OCI-LY3 (cell line): ENCODE measurements around the gene TNNT3.

Source experiments
- H2AFZ ChIP-seq: fragments of 200-600, 300-600 bp; shearing (Covaris generic); 2 replicates; pipeline ENCODE4 v1.6.0; 2014; ENCODE audit warnings: antibody characterized with exemption, low read depth, low read length
- H3K27ac ChIP-seq: fragments of 200-600, 300-600 bp; sonication (generic); 2 replicates; pipeline ENCODE4 v1.5.1; 2014; ENCODE audit warnings: mild to moderate bottlenecking, low read length, moderate library complexity, mixed read lengths
- H3K27me3 ChIP-seq: fragments of 200-600, 300-600 bp; sonication (generic); 2 replicates; pipeline ENCODE4 v1.6.1; 2014; ENCODE audit warnings: low read depth, low read length, mixed read lengths
- H3K36me3 ChIP-seq: fragments of 200-600, 300-600 bp; sonication (generic); replicated peaks from 2 replicates; pipeline ENCODE3; 2014; ENCODE audit warnings: low read depth, low read length, mixed read lengths
- H3K4me1 ChIP-seq: fragments of 300-600, 200-600 bp; sonication (generic); 2 replicates; pipeline ENCODE4 v1.6.1; 2014; ENCODE audit warnings: low read length, mixed read lengths
- H3K4me2 ChIP-seq: fragments of 200-600, 300-600 bp; sonication (generic); 2 replicates; pipeline ENCODE4 v1.6.1; 2014; ENCODE audit warnings: low read length, mixed read lengths
- H3K4me3 ChIP-seq: fragments of 300-600, 200-600 bp; sonication (generic); 2 replicates; pipeline ENCODE4 v1.5.1; 2014; ENCODE audit warnings: antibody characterized with exemption, mild to moderate bottlenecking, low read length, moderate library complexity
- H3K79me2 ChIP-seq: fragments of 300-600, 200-600 bp; shearing (Covaris generic); 2 replicates; pipeline ENCODE4 v1.6.1; 2014; ENCODE audit warnings: mild to moderate bottlenecking, low read length, mixed read lengths
- H3K9ac ChIP-seq: fragments of 300-600, 200-600 bp; shearing (Covaris generic); 2 replicates; pipeline ENCODE4 v1.6.0; 2014; ENCODE audit warnings: mild to moderate bottlenecking, low read length, moderate library complexity
- H3K9me3 ChIP-seq: fragments of 200-600, 300-600 bp; shearing (Covaris generic); 2 replicates; pipeline ENCODE4 v1.6.1; 2014; ENCODE audit warnings: low read length, mixed read lengths; ENCODE audit not compliant: insufficient read depth
- H4K20me1 ChIP-seq: fragments of 200-600, 300-600 bp; sonication (generic); 2 replicates; pipeline ENCODE4 v1.6.1; 2016; ENCODE audit warnings: low read length, mixed read lengths; ENCODE audit not compliant: insufficient read depth
- EZH2phosphoT487 ChIP-seq: fragments of 200-600 bp; shearing (Covaris generic); IDR thresholded peaks from 2 replicates; pipeline ENCODE4 v1.6.1; 2018; ENCODE audit warnings: antibody characterized with exemption, mixed run types, low read depth
- TF ChIP-seq, protein P1 (sequence below): fragments of 200-600, 300-600 bp; sonication (generic); IDR thresholded peaks from 2 replicates; pipeline ENCODE4 v1.5.1; 2014; ENCODE audit warnings: antibody characterized with exemption, low read length, low read depth

TNNT3 gene

DNA sequence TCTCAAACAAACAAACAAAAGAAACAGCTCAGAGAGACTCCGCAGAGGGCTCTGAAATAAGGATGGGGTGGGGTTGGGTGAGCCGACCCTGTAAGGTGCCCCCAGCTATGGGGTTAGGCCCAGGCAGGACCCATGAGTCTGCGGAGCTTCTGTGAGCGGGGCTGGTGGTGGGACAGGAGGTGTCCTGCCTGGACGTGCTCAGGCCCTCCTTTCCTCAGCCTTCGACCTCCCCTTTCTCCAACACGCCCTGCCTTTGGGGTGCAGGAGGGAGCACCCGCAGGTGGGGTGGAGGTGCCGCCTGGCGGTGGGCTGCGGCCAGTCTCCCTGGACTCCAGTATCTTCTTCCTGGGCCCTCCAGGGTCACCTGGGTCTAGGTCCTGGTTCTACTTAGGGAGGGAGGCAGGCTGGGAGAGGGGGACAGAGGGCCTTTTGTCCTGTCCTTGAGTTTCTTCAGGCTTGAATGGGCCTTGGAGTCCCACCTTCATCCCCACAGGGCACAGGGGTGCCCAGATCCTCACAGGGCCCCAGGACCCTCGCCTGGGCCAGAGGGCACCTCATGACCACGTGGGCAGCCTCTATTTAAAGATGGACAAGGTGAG, 40.1 kb upstream of the TNNT3 start:
- Histone ChIP-seq H2AFZ (no peak overlapping the region), H3K9ac (no peak overlapping the region), H3K27ac (no peak overlapping the region), H3K36me3 (peaks cover 23% of the 10 kb centered on the region), H4K20me1 (peaks cover 99% of the 10 kb centered on the region), H3K9me3 (no peaks in the 10 kb centered on the region), H3K79me2 (no peaks in the 10 kb centered on the region), H3K27me3 (no peaks in the 10 kb centered on the region), H3K4me1 (no peaks in the 10 kb centered on the region), H3K4me3 (no peak overlapping the region), H3K4me2 (no peak overlapping the region)
- no peak for TF ChIP-seq EZH2phosphoT487
- TF ChIP-seq, protein P1, sequence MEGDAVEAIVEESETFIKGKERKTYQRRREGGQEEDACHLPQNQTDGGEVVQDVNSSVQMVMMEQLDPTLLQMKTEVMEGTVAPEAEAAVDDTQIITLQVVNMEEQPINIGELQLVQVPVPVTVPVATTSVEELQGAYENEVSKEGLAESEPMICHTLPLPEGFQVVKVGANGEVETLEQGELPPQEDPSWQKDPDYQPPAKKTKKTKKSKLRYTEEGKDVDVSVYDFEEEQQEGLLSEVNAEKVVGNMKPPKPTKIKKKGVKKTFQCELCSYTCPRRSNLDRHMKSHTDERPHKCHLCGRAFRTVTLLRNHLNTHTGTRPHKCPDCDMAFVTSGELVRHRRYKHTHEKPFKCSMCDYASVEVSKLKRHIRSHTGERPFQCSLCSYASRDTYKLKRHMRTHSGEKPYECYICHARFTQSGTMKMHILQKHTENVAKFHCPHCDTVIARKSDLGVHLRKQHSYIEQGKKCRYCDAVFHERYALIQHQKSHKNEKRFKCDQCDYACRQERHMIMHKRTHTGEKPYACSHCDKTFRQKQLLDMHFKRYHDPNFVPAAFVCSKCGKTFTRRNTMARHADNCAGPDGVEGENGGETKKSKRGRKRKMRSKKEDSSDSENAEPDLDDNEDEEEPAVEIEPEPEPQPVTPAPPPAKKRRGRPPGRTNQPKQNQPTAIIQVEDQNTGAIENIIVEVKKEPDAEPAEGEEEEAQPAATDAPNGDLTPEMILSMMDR, result no peak

DNA sequence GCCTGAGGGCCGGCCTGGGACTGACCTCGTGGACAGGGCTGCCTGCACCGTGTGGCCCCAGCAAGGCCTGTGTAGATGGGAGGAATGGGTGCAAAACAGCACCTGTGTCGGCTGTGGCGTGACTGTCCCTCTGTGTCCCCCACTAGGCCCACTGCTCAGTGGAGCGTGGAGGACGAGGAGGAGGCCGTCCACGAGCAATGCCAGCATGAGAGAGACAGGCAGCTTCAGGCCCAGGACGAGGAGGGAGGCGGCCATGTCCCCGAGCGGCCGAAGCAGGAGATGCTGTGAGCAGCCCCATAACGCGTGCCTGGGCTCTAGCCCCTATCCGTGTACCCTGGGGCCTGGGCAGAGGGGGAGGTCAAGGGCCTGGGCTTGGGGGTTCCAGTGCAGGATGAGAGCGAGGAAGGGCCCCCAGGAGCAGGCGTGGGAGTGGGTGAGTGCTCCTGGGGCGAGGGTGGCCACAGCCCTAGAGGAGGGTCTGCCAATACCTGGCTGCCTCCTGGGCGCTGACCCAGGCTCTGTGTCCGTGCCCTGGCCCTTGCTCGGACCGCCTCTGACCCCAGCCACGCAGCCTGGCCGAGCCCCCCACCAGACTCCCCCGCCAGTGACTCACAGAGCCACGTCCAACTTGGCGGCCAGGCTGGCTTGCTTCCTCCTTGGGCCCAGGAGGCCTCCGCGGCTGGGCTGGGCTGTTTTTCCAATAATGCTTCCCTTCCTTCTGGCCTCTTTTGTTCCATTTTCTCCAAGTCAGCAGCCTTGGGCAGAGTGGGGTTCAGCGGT, 39.4 kb upstream of the TNNT3 start:
- no peak for TF ChIP-seq EZH2phosphoT487
- TF ChIP-seq, protein P1, result no peak
- Histone ChIP-seq H3K79me2 (no peaks in the 10 kb centered on the region), H3K27me3 (no peaks in the 10 kb centered on the region), H3K4me2 (no peak overlapping the region), H3K36me3 (peaks cover 30% of the 10 kb centered on the region), H2AFZ (no peak overlapping the region), H3K9me3 (no peaks in the 10 kb centered on the region), H3K4me1 (no peaks in the 10 kb centered on the region), H3K4me3 (no peak overlapping the region), H3K9ac (no peak overlapping the region), H4K20me1 (peaks cover 99% of the 10 kb centered on the region), H3K27ac (no peak overlapping the region)

DNA sequence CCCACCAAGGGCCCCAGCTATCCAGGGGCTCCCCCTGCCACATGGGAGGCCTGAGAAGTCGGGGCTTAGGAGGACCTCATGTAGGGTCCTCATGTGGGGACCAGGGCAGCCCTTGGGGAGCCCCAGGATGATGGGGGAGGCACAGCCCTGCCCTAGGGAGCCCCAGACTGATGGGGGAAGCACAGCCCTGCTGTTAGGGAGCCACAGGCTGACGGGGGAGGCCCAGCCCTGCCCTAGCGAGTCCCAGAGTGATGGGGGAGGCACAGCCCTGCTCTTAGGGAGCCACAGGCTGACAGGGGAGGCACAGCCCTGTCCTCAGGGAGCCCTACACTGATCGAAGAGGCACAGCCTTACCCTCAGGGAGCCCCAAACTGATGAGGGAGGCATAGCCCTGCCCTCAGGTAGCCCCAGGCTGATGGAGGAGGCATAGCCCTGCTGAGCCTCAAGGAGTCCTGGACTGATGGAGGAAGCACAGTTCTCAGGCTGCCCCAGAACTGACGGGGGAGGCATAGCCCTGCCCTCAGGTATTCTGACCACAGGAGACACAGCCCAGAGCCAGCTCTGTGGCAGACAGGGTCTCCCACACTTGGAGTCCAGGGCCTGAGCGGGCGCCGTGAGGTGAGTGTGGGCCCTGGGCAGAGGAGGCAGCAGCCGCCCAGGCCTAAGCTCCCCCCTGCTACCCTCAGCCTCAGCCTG, 38.6 kb upstream of the TNNT3 start:
- no peaks in the 10 kb centered on the region for H3K79me2 ChIP-seq
- TF ChIP-seq, protein P1, result no peak
- no peak for TF ChIP-seq EZH2phosphoT487

More for the DNA sequence above, 38.6 kb upstream of the TNNT3 start:
- Histone ChIP-seq H3K4me1 (no peaks in the 10 kb centered on the region), H3K27me3 (no peaks in the 10 kb centered on the region), H3K4me2 (no peak overlapping the region), H3K9me3 (no peaks in the 10 kb centered on the region), H3K27ac (no peak overlapping the region), H4K20me1 (peaks cover 98% of the 10 kb centered on the region), H3K4me3 (no peak overlapping the region), H2AFZ (no peak overlapping the region), H3K9ac (no peak overlapping the region), H3K36me3 (peaks cover 38% of the 10 kb centered on the region)
